ENCODE results near the gene KLHL2.

DNA sequence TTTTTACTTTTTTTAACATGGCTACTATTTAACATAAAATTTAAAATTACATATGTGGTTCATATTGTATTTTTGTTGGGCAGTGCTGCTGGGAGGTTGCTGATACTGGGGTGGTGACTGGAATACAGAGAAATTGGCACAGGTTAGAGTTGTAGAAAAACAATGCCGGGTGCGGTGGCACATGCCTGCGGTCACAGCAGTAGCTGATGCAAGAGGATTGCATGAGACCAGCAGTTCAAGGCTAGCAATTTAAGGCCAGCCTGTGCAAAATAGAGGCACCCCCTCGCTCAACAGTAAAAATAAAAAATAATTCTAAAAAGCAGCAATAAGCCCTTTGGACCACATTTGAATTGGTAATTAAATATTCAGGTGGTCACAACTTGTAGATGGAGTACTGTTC lies 159.7 kb downstream of the KLHL2 start:
- TF ChIP-seq, protein P1, sequence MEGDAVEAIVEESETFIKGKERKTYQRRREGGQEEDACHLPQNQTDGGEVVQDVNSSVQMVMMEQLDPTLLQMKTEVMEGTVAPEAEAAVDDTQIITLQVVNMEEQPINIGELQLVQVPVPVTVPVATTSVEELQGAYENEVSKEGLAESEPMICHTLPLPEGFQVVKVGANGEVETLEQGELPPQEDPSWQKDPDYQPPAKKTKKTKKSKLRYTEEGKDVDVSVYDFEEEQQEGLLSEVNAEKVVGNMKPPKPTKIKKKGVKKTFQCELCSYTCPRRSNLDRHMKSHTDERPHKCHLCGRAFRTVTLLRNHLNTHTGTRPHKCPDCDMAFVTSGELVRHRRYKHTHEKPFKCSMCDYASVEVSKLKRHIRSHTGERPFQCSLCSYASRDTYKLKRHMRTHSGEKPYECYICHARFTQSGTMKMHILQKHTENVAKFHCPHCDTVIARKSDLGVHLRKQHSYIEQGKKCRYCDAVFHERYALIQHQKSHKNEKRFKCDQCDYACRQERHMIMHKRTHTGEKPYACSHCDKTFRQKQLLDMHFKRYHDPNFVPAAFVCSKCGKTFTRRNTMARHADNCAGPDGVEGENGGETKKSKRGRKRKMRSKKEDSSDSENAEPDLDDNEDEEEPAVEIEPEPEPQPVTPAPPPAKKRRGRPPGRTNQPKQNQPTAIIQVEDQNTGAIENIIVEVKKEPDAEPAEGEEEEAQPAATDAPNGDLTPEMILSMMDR (IDR thresholded peaks at IDR 0.05) = no peak
- TF ChIP-seq POLR2AphosphoS5 (IDR thresholded peaks at IDR 0.05) (no peak), POLR2A (IDR thresholded peaks at IDR 0.05) (no peak)
